ENCODE measurements around the gene MRPL53. TPM values are rescaled to one million over a fixed set of nuclear protein-coding genes. Genes with fewer than 3 reads are reported as not detected.

The MRPL53 gene
- total and polyA plus RNA-seq, 7 experiments from 2014 or later, result 45.7 to 175 (median 105) TPM

- ATAC-seq, result no peak
- peaks cover 0 to 6% (median 0%) of the 10 kb centered on the region in 11 donors for H3K9me3 Mint-ChIP-seq
- peaks cover 47 to 58% (median 50%) of the 10 kb centered on the region in 5 donors for H3K27me3 Mint-ChIP-seq
- H3K27ac ChIP-seq (ENCODE audit: low read depth, low read length), result peak overlapping the region; percentile 94
- peaks cover 34 to 62% (median 51%) of the 10 kb centered on the region in 7 donors for H3K4me1 Mint-ChIP-seq
- peak in 1 of 9 donors; percentile 29 for DNase-seq
- H3K9me3 ChIP-seq (ENCODE audit: control insufficient read depth in 2 of 3, low read length in 3 of 3), result no peaks in the 10 kb centered on the region
- H3K36me3 ChIP-seq (ENCODE audit: control insufficient read depth in 2 of 3, insufficient read depth in 3 of 3, low read length in 3 of 3), result peaks cover 0 to 20% (median 5%) of the 10 kb centered on the region in 3 experiments
- intact Hi-C loops (cut with micrococcal nuclease), result loop anchor here (1.0 to 10.0 kb wide), 13 partner anchors 8 to 450 kb away; partner anchors contain the start of genes AUP1 (in 2 of the 2), DOK1 (in 2 of the 2), HTRA2 (in 2 of the 2) and TTC31 (in 2 of the 2)
- peak overlapping the region; percentile 97 to 100 (median 100) for H3K27ac Mint-ChIP-seq
- ChIA-PET POLR2A (interaction anchor here (0.9 to 5.0 kb wide), 12 partner anchors 9 to 50 kb away, joined by 3 to 33 read pairs (median 5); partner anchors contain the start of genes AUP1, CCDC142, HTRA2 and LBX2), CTCF (interaction anchor here (0.5 to 1.5 kb wide), 3 partner anchors 24 to 29 kb away, joined by 3 to 4 read pairs (median 4); partner anchors contain the start of genes CCDC142 and TTC31)
- H3K4me3 ChIP-seq (ENCODE audit: low read length), result peak overlapping the region; percentile 96
- H3K27me3 ChIP-seq (ENCODE audit: control insufficient read depth in 2 of 2, insufficient read depth in 2 of 2, low read length in 2 of 2), result peaks cover 0 to 15% of the 10 kb centered on the region in 2 donors
- peaks cover 16 to 33% (median 25%) of the 10 kb centered on the region in 5 donors for H3K36me3 Mint-ChIP-seq
- H3K4me1 ChIP-seq (ENCODE audit: control insufficient read depth in 2 of 2, insufficient read depth in 2 of 2, low read length in 2 of 2), result peaks cover 16 to 22% of the 10 kb centered on the region in 2 donors
- peak overlapping the region; percentile 95 to 100 (median 99) for H3K4me3 Mint-ChIP-seq
Measured at GRCh38 chr2:74507926-74508520, 35.5 kb upstream of the MRPL53 start.

GRCh38 chr2:74507145-74507925 lies 34.9 kb upstream of the MRPL53 start, which contains the start of gene PCGF1:
TSS of gene PCGF1 (minus strand) at chr2:74507695. CDS start at chr2:74507668, 27 bp downstream.
- intact Hi-C loops (cut with micrococcal nuclease), result loop anchor here (1.0 to 10.0 kb wide), 13 partner anchors 9 to 451 kb away; partner anchors contain the start of genes AUP1 (in 2 of the 2), DOK1 (in 2 of the 2), HTRA2 (in 2 of the 2) and TTC31 (in 2 of the 2)
- peaks cover 47 to 58% (median 49%) of the 10 kb centered on the region in 5 donors for H3K27me3 Mint-ChIP-seq

DNA sequence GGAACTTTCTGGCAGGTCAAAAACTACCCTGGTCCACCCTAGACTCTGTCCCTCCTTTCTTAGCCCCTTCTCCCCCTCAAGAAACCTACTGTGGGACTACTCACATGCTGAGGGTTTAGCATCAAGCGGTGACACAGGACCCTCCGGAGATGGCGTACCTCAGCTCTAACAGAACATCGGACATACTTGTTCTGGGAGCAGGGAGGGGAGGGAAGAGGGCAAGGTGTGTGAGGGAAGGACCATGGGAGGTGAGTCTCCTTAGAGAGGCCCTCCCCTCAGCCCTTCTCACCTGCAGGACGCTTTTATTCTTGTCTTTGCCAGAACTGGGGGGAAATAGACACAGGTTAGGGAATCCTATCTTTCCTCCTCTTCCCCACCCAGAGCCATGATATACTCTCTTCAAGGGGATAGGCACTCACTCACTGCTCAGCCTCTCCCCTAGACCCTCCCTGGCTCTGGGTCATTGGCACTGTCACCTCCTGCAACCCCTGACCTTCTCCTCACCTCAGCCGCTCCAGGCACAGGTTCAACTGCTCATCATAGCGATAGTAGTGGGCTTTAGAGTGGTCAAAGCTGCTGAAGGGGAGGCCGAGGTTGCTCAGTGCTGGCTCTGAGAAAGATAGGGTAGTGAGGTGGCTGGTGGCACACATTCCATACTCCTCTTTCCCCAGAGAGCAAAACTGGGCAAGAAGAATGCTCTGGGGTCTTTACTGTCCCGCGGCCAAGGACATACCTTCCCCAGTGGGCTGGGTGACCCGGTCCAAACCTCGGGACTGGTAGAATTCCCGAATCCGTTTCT lies 33.2 kb upstream of the MRPL53 start:
- Mint-ChIP-seq H3K27me3 (peaks cover 48 to 60% (median 55%) of the 10 kb centered on the region in 5 donors), H3K9me3 (peaks cover 0 to 6% (median 0%) of the 10 kb centered on the region in 11 donors), H3K4me1 (peaks cover 34 to 72% (median 65%) of the 10 kb centered on the region in 7 donors), H3K27ac (peak overlapping the region in 1 of 9 donors; percentile 10), H3K4me3 (peak overlapping the region in 9 of 10 donors; percentile 16 to 99 (median 38)), H3K36me3 (peaks cover 16 to 33% (median 30%) of the 10 kb centered on the region in 5 donors)
- no peak for ATAC-seq
- POLR2A ChIA-PET, result interaction anchor here (1.1 to 5.0 kb wide), 7 partner anchors 23 to 82 kb away, joined by 3 to 33 read pairs (median 3); partner anchors contain the start of genes AUP1, CCDC142, HTRA2 and TTC31
- H3K4me3 ChIP-seq (ENCODE audit: low read length), result no peak overlapping the region
- intact Hi-C loops (cut with micrococcal nuclease), result loop anchor here in 1 of 2 donors (2.0 to 10.0 kb wide), 3 partner anchors 49 to 149 kb away; partner anchors contain the start of genes DOK1 and SEMA4F
- CTCF ChIA-PET, result no interaction called here
- peaks cover 0 to 20% (median 5%) of the 10 kb centered on the region in 3 experiments for H3K36me3 ChIP-seq (ENCODE audit: control insufficient read depth in 2 of 3, insufficient read depth in 3 of 3, low read length in 3 of 3)
- H3K27ac ChIP-seq (ENCODE audit: low read depth, low read length), result no peak overlapping the region
- no peak for DNase-seq
- H3K4me1 ChIP-seq (ENCODE audit: control insufficient read depth in 2 of 2, insufficient read depth in 2 of 2, low read length in 2 of 2), result peaks cover 16 to 31% of the 10 kb centered on the region in 2 donors
- H3K27me3 ChIP-seq (ENCODE audit: control insufficient read depth in 2 of 2, insufficient read depth in 2 of 2, low read length in 2 of 2), result peaks cover 4 to 20% of the 10 kb centered on the region in 2 donors
- H3K9me3 ChIP-seq (ENCODE audit: control insufficient read depth in 2 of 3, low read length in 3 of 3), result no peaks in the 10 kb centered on the region

More at GRCh38 chr2:74507145-74507925, 34.9 kb upstream of the MRPL53 start, which contains the start of gene PCGF1:
- peaks cover 34 to 66% (median 57%) of the 10 kb centered on the region in 7 donors for H3K4me1 Mint-ChIP-seq
- peak; percentile 97 to 99 (median 98) for DNase-seq
- Histone ChIP-seq H3K27me3 (ENCODE audit: control insufficient read depth in 2 of 2, insufficient read depth in 2 of 2, low read length in 2 of 2) (peaks cover 3 to 16% of the 10 kb centered on the region in 2 donors), H3K9me3 (ENCODE audit: control insufficient read depth in 2 of 3, low read length in 3 of 3) (no peaks in the 10 kb centered on the region), H3K27ac (ENCODE audit: low read depth, low read length) (peak within 1 kb of the TSS; percentile 94), H3K36me3 (ENCODE audit: control insufficient read depth in 2 of 3, insufficient read depth in 3 of 3, low read length in 3 of 3) (peaks cover 0 to 20% (median 5%) of the 10 kb centered on the region in 3 experiments), H3K4me1 (ENCODE audit: control insufficient read depth in 2 of 2, insufficient read depth in 2 of 2, low read length in 2 of 2) (peaks cover 16 to 29% of the 10 kb centered on the region in 2 donors), H3K4me3 (ENCODE audit: low read length) (peak within 1 kb of the TSS; percentile 96)
- peaks cover 0 to 6% (median 0%) of the 10 kb centered on the region in 11 donors for H3K9me3 Mint-ChIP-seq
- peaks cover 16 to 33% (median 28%) of the 10 kb centered on the region in 5 donors for H3K36me3 Mint-ChIP-seq
- peak; percentile 96 for ATAC-seq
- POLR2A ChIA-PET, result interaction anchor here (0.6 to 5.0 kb wide), 15 partner anchors 8 to 308 kb away, joined by 3 to 33 read pairs (median 4); partner anchors contain the start of genes AUP1, CCDC142, HTRA2 and LBX2
- CTCF ChIA-PET, result interaction anchor here (0.5 to 1.5 kb wide), 3 partner anchors 24 to 29 kb away, joined by 3 to 4 read pairs (median 4); partner anchors contain the start of genes CCDC142 and TTC31
- H3K27ac Mint-ChIP-seq, result peak within 1 kb of the TSS; percentile 97 to 100 (median 100)
- peak within 1 kb of the TSS; percentile 95 to 100 (median 99) for H3K4me3 Mint-ChIP-seq

- Histone ChIP-seq H3K4me1 (ENCODE audit: control insufficient read depth in 2 of 2, insufficient read depth in 2 of 2, low read length in 2 of 2) (peaks cover 16 to 31% of the 10 kb centered on the region in 2 donors), H3K27me3 (ENCODE audit: control insufficient read depth in 2 of 2, insufficient read depth in 2 of 2, low read length in 2 of 2) (peaks cover 4 to 30% of the 10 kb centered on the region in 2 donors), H3K9me3 (ENCODE audit: control insufficient read depth in 2 of 3, low read length in 3 of 3) (no peaks in the 10 kb centered on the region), H3K27ac (ENCODE audit: low read depth, low read length) (no peak overlapping the region), H3K4me3 (ENCODE audit: low read length) (no peak overlapping the region), H3K36me3 (ENCODE audit: control insufficient read depth in 2 of 3, insufficient read depth in 3 of 3, low read length in 3 of 3) (peaks cover 0 to 20% (median 5%) of the 10 kb centered on the region in 3 experiments)
- peaks cover 47 to 66% (median 59%) of the 10 kb centered on the region in 5 donors for H3K27me3 Mint-ChIP-seq
- intact Hi-C loops (cut with micrococcal nuclease), result loop anchor here in 1 of 2 donors (10.0 kb wide), 1 partner anchor 150 kb away; the partner anchor contains the start of gene SEMA4F
- peak overlapping the region; percentile 15 to 75 (median 56) for H3K4me3 Mint-ChIP-seq
- CTCF ChIA-PET, result interaction anchor here (0.6 to 1.3 kb wide), 4 partner anchors 21 to 112 kb away, joined by 3 to 6 read pairs (median 4); partner anchors contain the start of genes CCDC142 and TTC31
- peaks cover 16 to 33% (median 30%) of the 10 kb centered on the region in 5 donors for H3K36me3 Mint-ChIP-seq
- peaks cover 39 to 78% (median 63%) of the 10 kb centered on the region in 7 donors for H3K4me1 Mint-ChIP-seq
- DNase-seq (no peak), ATAC-seq (no peak)
- H3K9me3 Mint-ChIP-seq, result peaks cover 0 to 6% (median 0%) of the 10 kb centered on the region in 11 donors
- POLR2A ChIA-PET, result interaction anchor here (0.9 to 4.3 kb wide), 5 partner anchors 22 to 70 kb away, joined by 3 to 11 read pairs (median 3); partner anchors contain the start of genes AUP1, CCDC142, HTRA2 and MRPL53
- H3K27ac Mint-ChIP-seq, result no peak overlapping the region
Measured at GRCh38 chr2:74504591-74504990, 32.1 kb upstream of the MRPL53 start.
